MM.1S (cell line): Measurements from ENCODE around the gene SOX18.

Experiments used
- EZH2 ChIP-seq: fragments of 300-600 bp; sonication (generic); optimal IDR thresholded peaks from 2 replicates; pipeline ENCODE3; 2017; ENCODE audit warnings: low read depth, mild to moderate bottlenecking, antibody characterized with exemption, low read length, mixed read lengths
- TF ChIP-seq, protein P1 (sequence below): fragments of 300-600 bp; sonication (generic); IDR thresholded peaks from 2 replicates; pipeline ENCODE4 v1.5.1; 2016; ENCODE audit warnings: antibody characterized with exemption, low read length, mixed read lengths

DNA sequence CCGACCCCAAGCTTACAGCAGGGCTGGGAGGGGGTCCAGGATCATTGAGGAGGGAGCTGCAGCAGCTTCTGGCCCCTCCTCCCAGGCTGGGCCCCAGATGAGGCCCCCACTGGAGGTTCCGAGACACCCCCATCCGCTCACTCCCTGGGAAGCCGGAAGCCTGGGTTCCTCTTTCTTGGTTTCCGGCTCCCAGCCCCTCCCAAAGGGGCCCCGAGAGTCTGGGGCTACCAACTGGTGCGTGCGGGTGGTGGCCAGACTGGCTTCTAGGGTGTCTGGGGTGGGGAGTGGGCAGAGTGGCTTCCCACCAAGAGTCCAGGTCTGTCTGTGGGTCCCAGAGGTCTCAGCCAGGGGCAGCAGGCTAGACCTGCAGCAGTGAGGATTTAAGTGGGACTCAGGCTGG is 27.7 kb upstream of the SOX18 start:
- no peak for TF ChIP-seq EZH2
- TF ChIP-seq, protein P1, sequence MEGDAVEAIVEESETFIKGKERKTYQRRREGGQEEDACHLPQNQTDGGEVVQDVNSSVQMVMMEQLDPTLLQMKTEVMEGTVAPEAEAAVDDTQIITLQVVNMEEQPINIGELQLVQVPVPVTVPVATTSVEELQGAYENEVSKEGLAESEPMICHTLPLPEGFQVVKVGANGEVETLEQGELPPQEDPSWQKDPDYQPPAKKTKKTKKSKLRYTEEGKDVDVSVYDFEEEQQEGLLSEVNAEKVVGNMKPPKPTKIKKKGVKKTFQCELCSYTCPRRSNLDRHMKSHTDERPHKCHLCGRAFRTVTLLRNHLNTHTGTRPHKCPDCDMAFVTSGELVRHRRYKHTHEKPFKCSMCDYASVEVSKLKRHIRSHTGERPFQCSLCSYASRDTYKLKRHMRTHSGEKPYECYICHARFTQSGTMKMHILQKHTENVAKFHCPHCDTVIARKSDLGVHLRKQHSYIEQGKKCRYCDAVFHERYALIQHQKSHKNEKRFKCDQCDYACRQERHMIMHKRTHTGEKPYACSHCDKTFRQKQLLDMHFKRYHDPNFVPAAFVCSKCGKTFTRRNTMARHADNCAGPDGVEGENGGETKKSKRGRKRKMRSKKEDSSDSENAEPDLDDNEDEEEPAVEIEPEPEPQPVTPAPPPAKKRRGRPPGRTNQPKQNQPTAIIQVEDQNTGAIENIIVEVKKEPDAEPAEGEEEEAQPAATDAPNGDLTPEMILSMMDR: no peak
